Thyroid gland (tissue), 4 donors: ENCODE results near the gene CC2D2A.

Experiments used
- POLR2A ChIP-seq, 2 donors: fragments of 450-650 bp; IDR thresholded peaks; one replicate each; pipeline ENCODE4 v1.6.1; 2017; ENCODE audit warnings: antibody characterized with exemption in 2 of 2, mild to moderate bottlenecking in 2 of 2, moderate library complexity in 1 of 2
- TF ChIP-seq, protein P1 (sequence below), 6 experiments: fragments of 200-600 bp in 3 of 6; fragments of 450-650 bp in 3 of 6; sonication (generic) in 3 of 6; IDR thresholded peaks; one replicate each; pipeline ENCODE4 v1.5.1; 2016 to 2019; ENCODE audit warnings: antibody characterized with exemption in 6 of 6, mild to moderate bottlenecking in 2 of 6, inconsistent platforms in 1 of 6, moderate library complexity in 1 of 6

DNA sequence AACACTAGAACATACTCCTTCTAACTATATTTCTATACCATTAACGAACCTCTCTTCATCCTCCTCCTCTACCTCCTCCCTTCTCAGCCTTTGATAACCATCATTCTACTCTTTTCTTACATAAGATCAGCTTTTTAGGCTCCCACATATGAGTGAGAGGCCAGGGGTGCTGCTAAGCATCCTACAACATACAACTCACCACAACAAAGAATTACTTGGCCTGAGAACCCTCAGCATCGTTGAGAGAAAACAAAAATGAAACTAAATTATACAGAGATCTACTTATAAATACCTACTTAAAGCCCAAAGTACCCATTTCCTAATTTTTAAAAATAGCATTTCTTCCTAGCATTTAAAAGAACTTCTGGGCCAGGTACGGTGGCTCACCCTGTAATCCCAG is 77.7 kb downstream of the CC2D2A start:
- TF ChIP-seq, protein P1, sequence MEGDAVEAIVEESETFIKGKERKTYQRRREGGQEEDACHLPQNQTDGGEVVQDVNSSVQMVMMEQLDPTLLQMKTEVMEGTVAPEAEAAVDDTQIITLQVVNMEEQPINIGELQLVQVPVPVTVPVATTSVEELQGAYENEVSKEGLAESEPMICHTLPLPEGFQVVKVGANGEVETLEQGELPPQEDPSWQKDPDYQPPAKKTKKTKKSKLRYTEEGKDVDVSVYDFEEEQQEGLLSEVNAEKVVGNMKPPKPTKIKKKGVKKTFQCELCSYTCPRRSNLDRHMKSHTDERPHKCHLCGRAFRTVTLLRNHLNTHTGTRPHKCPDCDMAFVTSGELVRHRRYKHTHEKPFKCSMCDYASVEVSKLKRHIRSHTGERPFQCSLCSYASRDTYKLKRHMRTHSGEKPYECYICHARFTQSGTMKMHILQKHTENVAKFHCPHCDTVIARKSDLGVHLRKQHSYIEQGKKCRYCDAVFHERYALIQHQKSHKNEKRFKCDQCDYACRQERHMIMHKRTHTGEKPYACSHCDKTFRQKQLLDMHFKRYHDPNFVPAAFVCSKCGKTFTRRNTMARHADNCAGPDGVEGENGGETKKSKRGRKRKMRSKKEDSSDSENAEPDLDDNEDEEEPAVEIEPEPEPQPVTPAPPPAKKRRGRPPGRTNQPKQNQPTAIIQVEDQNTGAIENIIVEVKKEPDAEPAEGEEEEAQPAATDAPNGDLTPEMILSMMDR (IDR thresholded peaks at IDR 0.05) = no peak
- no peak for TF ChIP-seq POLR2A (IDR thresholded peaks at IDR 0.05)
